Measurements from ENCODE around the gene CPE.
A peak's percentile ranks its signal among the peaks of the same experiment; 100 is the strongest.
"Not testable (repeated sequence)": the region's sequence is repeated elsewhere in the genome, so short reads cannot be mapped to it uniquely, and the experiment has no call there.

The CPE gene

DNA sequence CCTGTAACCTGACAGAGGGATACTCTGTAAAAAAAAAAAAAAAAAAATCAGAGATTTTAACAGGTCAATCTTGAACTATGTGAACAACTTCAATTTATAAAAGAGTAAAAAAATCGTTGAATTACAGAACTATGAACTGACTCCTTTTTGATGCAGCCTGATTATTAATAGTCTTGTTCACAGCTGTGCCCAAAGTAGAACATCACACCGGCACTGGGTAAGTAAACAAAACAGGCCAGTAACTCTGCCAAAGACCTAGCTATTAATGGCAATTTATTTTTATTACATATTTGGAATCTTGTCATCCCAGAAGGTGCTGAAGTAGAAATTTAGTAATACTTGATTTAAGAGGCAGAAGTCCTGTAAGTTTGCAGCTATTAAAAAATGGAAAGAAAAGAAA is 31.4 kb downstream of the CPE start:
- no peak for DNase-seq

DNA sequence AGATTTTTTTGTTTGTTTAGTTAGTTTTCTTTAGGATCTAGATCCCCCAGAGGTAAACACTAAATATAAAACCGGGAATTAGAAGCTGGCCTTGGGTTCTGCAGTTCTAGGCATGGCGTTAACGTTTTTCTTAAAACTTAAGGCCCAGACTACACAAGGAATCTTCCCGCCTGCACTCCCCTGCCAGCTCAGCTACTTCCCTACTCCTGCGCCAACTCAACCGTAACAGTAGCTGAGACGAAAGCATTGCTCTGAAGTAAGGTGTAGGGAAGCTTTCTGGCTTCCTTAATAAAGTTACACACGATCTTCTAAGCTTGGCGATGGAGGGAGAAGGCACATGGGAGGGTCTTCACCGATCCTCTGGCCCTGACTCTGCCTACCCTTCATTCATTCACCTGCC is 37.1 kb downstream of the CPE start:
- DNase-seq, result no peak

DNA sequence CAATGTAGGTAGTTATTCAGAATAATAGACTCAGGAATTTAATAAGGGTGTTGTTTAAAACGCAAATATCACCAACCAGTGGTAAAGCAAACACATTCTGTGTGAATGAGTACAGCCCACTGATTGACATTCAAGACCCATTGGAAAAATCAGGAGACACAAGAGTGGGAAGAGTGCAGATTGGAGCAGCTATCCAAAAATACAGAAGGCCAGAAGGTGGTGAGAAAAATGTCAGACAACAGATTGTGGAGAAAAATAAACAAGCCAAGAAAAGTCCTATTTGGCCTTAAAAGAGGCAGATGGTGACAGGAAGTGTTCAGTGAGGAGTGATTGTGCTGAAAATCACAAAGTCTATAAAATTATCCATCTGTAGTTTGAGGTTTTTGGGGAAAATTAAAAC is 39.3 kb downstream of the CPE start:
- DNase-seq, result no peak

DNA sequence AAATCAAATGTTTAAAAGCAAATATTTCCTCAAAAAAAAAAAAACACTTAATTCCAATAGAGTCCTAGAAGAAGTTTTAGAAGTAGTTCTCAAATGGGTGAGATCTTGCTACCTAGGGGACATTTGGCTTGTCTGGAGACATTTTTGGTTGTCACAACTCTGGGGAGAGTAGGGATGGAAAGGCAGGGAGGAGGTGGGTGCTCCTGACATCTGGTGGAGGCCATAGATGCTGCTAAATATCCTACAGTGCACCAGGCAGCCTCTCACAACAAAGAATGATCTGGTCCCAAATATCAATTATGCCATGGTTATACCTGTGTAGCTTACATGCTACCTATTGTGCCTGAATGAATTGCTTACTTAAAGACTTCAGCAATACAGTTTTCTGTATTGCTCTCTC is 46.8 kb downstream of the CPE start:
- no peak for DNase-seq

DNA sequence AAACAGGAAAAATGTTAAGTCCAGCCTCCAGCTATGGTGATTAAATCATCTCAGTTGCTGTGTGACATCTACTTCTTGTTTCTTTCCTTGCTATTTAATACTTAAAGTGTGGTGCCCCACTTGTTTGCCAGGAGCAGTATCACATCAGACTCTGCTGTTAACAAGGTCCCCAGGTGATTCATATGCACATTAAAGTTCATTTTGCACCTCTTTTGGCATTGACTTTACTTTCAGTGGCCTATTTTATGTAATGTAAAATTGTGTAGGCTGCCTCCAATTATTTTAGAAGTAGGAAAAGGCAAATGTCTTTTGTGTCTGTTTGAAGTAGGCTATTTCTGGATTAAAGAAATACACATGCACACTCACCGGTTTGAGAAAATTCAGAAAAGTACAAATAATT is 47.5 kb downstream of the CPE start:
- DNase-seq, result no peak

DNA sequence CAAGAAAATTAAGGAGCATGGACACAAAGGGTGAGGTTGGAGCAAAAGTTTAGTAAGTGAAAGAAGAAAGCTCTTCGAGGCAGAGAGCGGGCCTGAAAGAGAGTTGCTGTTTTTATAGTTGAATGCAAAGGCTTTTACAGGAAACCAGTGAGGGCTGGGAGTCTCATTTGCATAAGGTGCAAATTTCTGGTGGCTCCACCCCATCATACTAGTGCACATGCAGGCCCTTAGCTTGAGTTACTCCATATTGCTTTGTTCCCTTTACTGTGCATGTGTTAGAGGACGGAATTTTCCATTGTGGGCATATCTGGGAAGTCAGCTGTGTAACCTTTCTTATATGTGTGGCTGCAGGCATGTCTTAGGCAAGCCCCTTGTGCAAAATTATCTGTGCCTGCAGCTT is 48.0 kb downstream of the CPE start:
- DNase-seq, result no peak

DNA sequence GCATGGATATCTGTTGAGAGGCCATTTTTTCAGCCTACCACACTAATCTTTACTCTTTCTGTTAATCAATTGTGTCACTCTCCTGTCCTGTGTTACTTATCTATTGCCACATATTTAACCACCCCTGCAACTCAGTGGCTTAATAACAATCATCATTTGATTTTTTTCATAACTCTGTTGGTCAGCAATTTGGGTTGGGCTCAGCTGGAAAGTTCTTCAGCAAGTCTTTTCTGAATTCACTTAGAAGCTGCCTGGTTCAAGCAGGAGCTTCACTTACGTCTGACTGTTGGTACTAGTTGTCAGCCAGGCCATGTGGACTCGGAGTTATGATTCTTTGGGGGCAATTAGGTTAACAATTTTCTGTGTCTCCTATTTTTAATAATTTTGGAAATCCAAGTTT is 50.1 kb downstream of the CPE start:
- no peak for DNase-seq

DNA sequence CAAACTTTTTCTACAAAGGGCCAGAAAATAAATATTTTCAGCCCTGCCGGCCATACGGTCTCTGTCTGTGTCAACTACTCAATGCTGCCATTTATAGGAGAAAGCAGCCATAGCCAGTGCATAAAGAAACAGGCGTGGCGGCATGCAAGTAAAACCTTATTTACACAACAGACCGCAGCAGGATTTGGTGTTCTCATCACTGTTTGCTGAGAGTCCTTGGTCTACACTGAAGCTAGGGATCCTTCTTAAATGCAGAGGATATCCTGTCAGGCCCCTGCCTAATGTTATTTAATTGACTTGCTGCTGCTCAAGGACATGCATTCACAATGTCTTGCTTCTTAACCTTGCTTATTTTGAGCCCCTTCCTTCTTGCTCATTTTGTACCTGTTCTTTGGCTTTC is 54.7 kb downstream of the CPE start:
- no peak for DNase-seq

DNA sequence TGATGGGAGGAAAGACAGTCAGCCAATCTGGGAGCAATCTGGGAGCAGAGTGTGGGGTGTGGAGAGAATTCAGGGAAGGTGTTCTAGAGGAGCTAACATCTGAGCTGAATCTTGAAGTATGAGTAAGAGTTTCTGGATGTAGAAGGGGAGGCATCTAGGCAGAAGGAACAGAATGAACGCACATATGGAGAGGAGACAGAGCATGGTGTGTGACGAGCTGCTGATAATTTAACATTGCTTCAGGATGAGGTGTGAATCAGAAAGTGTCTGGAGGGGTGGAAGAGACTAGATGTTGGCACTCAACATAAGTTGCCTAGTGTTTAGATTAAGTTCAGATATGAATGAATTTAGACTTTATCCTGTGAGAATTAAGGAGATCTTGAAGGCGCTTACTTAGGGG is 58.9 kb downstream of the CPE start:
- no peak for DNase-seq

DNA sequence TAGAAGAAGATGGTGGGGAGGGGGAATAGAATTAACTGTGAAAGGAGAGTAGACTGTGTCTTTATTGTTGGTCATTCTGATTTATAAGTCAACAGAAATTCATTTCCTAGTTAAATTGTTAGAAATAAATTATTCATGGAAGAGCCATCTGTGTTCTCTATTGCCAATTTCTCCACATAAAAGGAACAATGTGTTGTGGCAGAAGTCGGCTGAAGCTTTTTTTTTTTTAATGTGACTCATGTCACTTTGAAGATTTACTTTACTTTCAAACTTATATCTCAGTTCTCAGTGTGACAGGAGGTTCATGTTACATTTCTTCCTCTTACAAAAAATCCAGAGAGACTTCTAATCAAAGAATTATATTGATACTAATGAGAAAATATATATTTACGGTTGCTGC is 60.5 kb downstream of the CPE start:
- DNase-seq, result no peak

DNA sequence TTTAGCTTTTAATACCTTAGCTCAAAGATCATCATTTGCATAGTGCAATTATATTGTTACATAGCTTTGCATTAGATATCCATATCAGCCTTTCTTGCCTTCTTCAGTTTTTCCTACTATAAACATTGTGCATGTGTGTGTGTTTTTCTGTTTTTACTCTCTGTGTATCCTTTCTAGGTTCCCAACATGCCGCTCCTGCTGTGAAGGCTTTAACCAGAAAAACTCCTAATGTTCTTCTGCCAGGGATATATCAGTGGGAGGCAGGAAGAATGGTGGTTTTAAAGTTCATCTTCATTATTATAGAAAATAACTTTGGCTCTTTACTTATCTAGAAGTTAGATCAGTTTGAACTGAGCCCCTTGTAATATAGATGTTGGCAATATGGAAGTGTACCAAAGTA is 61.2 kb downstream of the CPE start:
- DNase-seq, result no peak

DNA sequence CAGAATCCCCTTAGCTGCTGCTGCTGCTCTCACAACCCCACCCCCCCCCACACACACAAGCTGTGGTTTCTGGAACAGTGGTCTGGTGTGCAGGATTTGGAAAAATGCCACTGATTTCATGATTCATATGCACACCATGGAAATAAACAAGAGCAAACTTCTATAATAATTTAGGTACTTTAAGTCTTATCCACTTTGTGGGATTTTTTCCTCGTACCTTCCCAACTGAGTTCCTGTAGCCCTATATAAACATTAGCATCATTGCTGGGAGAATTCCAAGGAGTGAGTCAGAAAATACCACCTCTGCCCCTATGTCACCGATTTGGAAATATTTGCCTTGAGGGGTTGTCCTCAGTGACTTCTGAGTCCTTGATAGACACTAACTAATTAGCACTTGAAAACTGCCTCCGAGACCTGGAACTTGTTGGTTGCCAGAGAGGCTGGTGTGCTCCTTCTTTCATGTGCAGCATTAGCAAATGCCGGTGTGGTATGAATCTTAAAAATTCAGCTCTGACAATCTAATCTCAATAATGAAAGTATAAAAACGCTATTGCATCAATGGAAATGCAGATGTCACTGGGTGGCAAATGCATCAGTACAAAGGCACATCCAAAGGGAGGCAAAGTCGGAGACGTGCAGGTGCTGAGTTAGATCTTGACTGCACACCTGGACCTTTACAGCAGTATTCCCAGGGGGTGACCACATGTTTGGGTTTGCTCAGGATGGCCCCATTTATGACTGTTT is 61.8 kb downstream of the CPE start:
- DNase-seq, result no peak

DNA sequence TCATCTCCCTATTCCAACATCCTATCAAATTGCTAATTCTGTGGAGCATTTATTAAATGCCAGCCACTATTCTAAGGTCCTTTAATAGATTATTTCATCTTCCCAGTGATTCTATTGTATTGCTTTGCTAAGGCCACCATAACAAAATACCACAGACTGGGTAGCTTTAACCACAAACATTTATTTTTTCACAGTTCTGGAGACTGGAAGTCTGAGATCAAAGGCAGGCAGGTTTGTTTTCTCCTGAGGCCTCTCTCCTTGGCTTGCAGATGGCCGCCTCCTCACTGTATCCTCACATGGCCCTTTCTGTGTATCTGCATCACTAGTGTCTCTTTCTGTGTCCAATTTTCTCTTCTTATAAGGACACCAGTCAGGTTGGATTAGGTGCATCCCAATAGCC is 64.5 kb downstream of the CPE start:
- DNase-seq, result no peak

DNA sequence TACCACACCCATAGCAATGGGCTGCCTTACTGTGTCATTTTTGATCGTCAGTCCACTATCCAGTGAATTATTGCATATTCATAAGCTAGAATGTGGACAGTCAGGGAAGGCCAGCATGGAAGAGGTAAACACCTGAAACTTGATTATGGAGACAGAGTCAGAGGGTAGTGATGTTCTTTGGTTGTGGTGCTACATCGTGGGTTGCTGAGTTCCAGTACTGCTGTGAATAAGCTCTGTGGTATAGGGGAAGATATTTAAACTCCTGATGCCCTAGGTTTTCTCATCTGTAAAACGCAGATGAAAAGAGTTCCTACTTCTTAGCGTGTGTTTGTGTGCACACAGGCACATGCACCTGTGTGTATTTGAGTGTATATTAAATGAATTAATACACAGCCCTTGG is 69.9 kb downstream of the CPE start:
- DNase-seq, result no peak

DNA sequence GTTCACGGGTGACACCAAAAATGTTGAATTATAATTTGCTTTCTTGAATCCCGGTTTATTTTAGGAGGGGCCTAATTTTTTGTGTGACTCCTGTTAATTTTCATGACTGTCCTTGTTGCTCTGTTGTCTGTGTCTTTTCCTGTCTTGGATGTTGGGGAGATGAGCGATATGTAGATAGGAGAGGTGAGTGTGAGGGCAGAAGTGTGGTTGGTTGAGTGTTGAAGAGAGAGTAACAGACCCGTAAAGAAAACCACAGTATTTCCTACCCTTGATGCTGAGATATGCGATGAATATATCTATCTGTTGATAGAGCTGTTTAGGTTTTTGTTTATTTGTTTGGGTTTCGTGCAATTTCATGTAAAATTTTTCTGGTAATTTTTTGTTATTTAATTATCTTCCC is 70.5 kb downstream of the CPE start:
- DNase-seq, result no peak

DNA sequence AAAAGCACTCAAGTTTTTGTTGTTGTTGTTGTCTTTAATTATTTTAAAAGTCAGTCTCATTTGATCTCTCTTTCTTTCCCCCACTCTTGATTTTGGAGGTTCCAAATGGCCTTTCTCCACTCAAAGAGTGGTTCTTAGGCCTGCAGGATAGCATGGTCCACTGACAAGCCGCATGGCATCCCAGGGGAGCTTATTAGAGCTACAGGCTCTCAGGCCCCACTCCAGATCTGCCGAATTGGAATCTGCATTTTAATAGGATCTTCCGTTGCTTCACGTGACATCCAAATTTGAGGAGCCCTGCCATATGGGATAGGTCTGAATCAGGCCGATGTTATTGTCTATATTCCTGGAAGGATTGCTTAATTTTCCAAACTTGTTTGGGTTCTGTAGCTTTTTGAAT is 72.1 kb downstream of the CPE start:
- DNase-seq, result no peak

DNA sequence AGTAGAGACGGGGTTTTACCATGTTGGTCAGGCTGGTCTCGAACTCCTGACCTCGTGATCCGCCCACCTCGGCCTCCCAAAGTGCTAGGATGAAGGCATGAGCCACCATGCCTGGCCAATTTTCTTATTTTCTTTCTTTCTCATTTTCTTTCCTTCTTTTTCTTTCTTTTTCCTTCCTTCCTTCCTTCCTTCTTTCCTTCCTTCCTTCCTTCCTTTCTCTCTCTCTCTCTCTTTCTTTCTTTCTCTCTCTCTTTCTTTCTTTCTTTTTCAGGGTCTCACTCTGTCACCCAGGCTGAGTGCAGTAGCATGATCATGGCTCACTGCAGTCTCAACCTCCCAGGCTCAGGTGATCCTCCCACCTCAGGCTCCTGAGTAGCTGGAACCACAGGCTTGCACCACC is 74.3 kb downstream of the CPE start:
- DNase-seq, result not testable (repeated sequence)

DNA sequence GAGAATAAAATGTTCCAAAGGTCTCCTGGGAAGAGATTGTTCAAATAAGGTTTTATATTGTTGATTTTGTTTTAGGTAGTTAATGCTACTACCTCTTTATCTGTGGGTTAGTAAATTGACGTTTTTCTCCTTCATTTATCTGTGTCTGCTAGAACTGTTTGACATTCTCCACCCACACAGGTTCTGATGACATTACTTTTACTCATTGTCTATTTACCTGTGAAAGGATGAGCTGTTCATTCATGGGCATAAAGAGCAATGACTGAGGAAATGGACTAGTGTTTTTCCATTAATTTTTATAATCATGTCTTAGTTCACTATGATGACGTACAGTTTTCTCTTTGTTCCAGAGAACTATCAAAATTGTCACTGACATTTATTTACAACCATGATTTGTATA is 75.6 kb downstream of the CPE start:
- DNase-seq, result no peak

DNA sequence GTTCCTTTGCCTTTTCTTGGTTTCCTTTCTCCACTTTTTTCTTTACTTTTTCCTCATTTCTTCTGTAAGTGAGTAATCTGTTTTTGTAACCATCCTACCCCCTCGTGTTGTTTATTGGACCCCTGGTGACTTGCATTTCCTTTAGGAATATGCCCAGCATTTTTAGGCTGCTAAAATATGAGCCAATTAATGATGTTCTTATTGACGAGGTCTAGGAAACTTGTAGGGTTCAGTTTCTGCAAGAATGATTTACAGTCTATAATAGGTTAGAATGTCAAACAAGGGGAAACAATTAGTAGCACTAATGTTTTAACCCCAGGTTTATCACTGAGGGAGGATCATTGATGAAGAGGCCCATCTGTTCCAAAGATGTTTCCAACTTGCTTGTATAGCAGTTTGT is 79.0 kb downstream of the CPE start:
- DNase-seq, result no peak

DNA sequence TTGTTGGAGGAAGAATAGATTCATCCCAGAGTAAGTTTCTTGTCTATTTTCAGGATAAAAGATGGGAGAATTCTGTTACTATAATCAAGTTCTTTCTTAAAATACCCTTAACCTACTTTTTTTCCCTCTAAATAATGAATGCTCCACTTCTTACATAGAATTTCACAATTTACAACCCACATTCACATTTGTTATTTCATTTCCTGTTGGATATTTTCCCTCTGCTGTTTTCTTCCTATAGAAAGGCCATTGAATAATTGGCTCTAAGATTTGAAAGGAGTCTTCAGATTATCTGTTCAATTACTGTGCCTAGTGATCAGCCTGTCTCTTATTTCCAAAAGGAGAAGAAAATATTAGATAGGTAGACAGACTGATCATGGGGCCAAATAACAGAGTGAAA is 79.7 kb downstream of the CPE start:
- no peak for DNase-seq

DNA sequence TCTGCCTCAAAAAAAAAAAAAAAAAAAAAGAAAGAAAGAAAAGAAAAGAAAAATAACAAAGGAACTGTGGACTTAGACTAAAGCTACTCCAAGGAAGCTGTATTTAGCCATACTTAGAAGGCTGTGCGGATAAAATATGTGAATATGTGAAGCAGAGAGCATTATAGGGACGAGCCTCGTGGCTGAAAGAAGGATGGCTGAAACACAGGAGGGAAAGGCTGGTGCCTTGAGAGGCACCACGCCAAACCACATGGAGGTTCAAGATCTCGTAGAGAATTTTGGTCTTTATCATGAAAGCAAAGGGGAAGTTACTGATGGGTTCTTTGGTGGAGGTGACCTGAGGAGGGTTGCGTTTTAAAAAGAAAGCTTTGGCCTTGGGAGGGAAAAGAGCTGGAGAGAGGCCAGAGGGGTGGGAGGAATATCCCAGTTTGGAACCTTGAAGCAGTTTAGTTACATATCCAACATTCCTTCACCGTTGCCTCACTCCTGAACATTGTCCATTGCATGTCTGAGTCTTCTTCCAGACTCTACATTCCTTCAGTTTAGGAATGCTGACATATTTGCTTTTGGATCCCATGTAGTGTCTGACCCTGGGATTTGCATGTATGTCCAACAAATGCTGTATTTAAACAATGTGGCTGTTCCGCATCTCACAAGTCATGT is 82.5 kb downstream of the CPE start:
- no peak for DNase-seq

DNA sequence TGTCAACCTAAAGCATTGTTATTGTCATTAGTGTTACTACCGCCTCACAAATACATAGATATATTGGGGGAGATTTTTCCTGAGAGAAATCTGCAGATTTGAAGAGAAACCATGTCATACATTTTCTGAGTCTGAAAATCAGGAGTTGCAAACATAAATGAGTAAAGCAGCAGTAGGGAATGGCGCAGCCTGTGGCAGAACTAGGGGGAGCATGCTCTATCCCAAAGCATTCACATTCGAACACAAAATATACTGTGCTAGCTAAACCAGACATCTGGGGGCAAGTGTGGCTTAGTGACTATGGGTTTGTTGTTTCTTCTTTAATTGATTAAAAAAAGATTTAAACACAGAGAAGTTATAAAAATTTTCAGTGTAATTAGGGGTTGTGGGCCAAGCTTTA is 83.2 kb downstream of the CPE start:
- DNase-seq, result no peak

DNA sequence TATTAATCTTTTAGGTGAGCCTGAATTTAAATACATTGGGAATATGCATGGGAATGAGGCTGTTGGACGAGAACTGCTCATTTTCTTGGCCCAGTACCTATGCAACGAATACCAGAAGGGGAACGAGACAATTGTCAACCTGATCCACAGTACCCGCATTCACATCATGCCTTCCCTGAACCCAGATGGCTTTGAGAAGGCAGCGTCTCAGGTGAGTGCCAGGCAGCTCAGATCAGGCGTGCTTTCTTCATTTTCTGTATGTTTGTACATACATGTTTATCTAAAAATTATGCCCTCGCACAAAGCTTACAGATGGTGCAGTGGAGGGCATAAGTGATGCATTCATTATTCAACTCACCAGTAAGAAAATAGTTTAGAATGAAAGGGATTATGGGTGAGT is 85.6 kb downstream of the CPE start:
- DNase-seq, result no peak

DNA sequence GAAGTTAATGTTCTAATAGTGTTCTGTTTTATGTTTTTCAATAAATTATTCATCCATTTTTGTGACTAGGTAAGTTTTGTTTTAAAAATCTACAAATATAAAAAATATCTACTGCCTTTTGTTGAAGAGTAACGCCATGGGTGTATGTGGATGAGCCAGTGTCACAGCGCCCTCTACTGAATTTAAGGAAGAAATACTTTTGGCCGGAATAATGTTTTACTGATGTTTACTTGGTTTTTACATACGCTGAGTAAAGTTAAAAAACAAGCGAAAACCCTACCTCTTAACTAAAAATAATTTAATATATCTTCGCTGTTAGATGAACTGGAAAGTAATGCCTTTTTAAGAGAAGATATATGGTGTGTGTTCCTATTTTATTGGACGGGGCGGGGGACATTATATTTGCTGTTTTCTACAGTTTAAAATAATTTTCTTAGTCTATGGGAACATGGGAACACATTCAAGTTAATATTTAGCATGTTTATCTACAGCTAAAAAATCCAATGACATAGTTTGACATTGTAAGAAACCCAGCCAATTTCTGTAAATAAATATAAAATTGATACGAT is 86.1 kb downstream of the CPE start:
- peak; percentile 42 for DNase-seq

DNA sequence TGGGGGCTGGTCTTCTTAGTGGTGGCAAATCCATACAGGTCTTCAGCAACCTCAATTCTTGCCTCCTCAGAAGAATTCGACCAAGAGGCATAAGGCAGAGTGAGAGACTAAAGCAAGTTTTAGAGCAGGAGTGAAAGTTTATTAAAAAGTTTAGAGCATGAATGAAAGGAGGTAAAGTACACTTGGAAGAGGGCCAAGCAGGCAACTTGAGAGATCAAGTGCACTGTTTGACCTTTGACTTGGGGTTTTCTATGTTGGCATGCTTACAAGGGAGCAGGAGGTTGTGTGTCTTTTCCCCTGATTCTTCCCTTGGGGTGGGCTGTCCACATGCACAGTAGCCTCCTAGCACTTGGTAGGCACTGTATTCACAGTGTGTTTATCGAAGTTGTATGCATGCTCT is 91.2 kb downstream of the CPE start:
- DNase-seq, result no peak
